Caco-2 (cell line): ENCODE results near the gene DLGAP5. TPM values are rescaled to one million over a fixed set of nuclear protein-coding genes. Genes with fewer than 3 reads are reported as not detected.

Experiments used
- BruUV-seq: library from RNA; stranded (reverse); fragments of 400-500 nt; replicated peaks from 2 replicates; lab custom pipeline; 2021; lab: Mats Ljungman, UMichigan
- CTCF ChIA-PET: fragments of 300-600 bp; sonication (Branson Sonifier 250); formaldehyde crosslinking; loops from one replicate; lab custom pipeline; 2022; ENCODE audit warnings: antibody characterized with exemption; lab: Charles Lee
- POLR2A ChIA-PET: fragments of 300-600 bp; sonication (Branson Sonifier 250); formaldehyde crosslinking; loops from one replicate; lab custom pipeline; 2022; ENCODE audit warnings: antibody characterized with exemption; lab: Charles Lee
- DNase-seq, 2 experiments: peaks; one replicate each; pipeline versions ENCODE4 v3.0.0 to v3.0.0-alpha.2; 2020 to 2022
- H3K27me3 ChIP-seq: replicated peaks from 2 replicates; pipeline ENCODE4 v1.6.0; 2011; ENCODE audit warnings: low read length; ENCODE audit not compliant: control insufficient read depth, insufficient read depth
- H3K36me3 ChIP-seq: 2 replicates; pipeline ENCODE4 v1.5.1; 2011; ENCODE audit warnings: low read length; ENCODE audit not compliant: control insufficient read depth, insufficient read depth
- H3K4me1 ChIP-seq: fragments of 250-450 bp; sonication (Bioruptor Pico); 2 replicates; pipeline ENCODE4 v1.5.1; 2020; ENCODE audit warnings: mild to moderate bottlenecking
- H3K4me3 ChIP-seq: 2 replicates; pipeline ENCODE4 v1.5.1; 2011; ENCODE audit warnings: low read depth, mild to moderate bottlenecking, control low read depth, low read length
- H3K9me3 ChIP-seq: fragments of 250-450 bp; sonication (Bioruptor Pico); 2 replicates; pipeline ENCODE4 v1.5.1; 2020; ENCODE audit warnings: mild to moderate bottlenecking, moderate library complexity
- H3K27ac Mint-ChIP-seq: one replicate; pipeline ENCODE4 v1.8.0; 2022; ENCODE audit warnings: mixed read lengths; ENCODE audit not compliant: unreplicated experiment
- H3K27me3 Mint-ChIP-seq: one replicate; pipeline ENCODE4 v1.8.0; 2022; ENCODE audit warnings: mixed read lengths; ENCODE audit not compliant: insufficient read depth, unreplicated experiment
- H3K36me3 Mint-ChIP-seq: one replicate; pipeline ENCODE4 v1.8.0; 2022; ENCODE audit warnings: mild to moderate bottlenecking, mixed read lengths; ENCODE audit not compliant: insufficient read depth, unreplicated experiment
- H3K4me1 Mint-ChIP-seq: one replicate; pipeline ENCODE4 v1.8.0; 2022; ENCODE audit warnings: low read depth, mixed read lengths; ENCODE audit not compliant: unreplicated experiment
- H3K4me3 Mint-ChIP-seq: one replicate; pipeline ENCODE4 v1.8.0; 2022; ENCODE audit warnings: mild to moderate bottlenecking, moderate library complexity, mixed read lengths; ENCODE audit not compliant: unreplicated experiment
- H3K9me3 Mint-ChIP-seq: one replicate; pipeline ENCODE4 v1.8.0; 2022; ENCODE audit warnings: mixed read lengths; ENCODE audit not compliant: unreplicated experiment
- CTCF ChIP-seq, 2 experiments: fragments of 200-600 bp in 1 of 2; IDR thresholded peaks; 1 replicate in 1 of 2; 2 replicates in 1 of 2; pipeline versions ENCODE4 v1.5.1 to v1.8.0; 2011 to 2022; ENCODE audit warnings: antibody characterized with exemption in 1 of 2, control low read depth in 1 of 2, inconsistent platforms in 1 of 2, low read depth in 1 of 2, low read length in 1 of 2, mild to moderate bottlenecking in 1 of 2, moderate library complexity in 1 of 2; ENCODE audit not compliant: insufficient read depth in 1 of 2, severe bottlenecking in 1 of 2, unreplicated experiment in 1 of 2
- intact Hi-C: fragments of 100-400 bp; cut with micrococcal nuclease; formaldehyde crosslinking; loops from one replicate; pipeline ENCODE4 v1.10.0; 2022; ENCODE audit not compliant: unreplicated experiment
- total RNA-seq: library from RNA; stranded (reverse); gene quantifications from 2 replicates; pipeline ENCODE4 v1.2.3, GENCODE V29; 2022

The DLGAP5 gene
- total RNA-seq, 1 experiment from 2014 or later = 54.1 TPM

- no peaks in the 10 kb centered on the region for H3K36me3 Mint-ChIP-seq
- H3K4me3 Mint-ChIP-seq = no peak overlapping the region
- no peaks in the 10 kb centered on the region for H3K9me3 Mint-ChIP-seq
- no peak overlapping the region for H3K4me3 ChIP-seq
- POLR2A ChIA-PET = no interaction called here
- H3K9me3 ChIP-seq = peaks cover 19% of the 10 kb centered on the region
- no peak overlapping the region for H3K27ac Mint-ChIP-seq
- no TSS peak for BruUV-seq
- peaks cover 19% of the 10 kb centered on the region for H3K4me1 ChIP-seq
- peaks cover 12% of the 10 kb centered on the region for H3K4me1 Mint-ChIP-seq
- CTCF ChIA-PET = no interaction called here
- intact Hi-C loops = no loop called here
- H3K27me3 ChIP-seq = no peaks in the 10 kb centered on the region
- no peaks in the 10 kb centered on the region for H3K36me3 ChIP-seq
- H3K27me3 Mint-ChIP-seq = no peaks in the 10 kb centered on the region
- no peak for DNase-seq
- no peak for TF ChIP-seq CTCF (IDR thresholded peaks at IDR 0.05; ENCODE audit: insufficient read depth in 1 of 2, low read depth in 1 of 2, low read length in 1 of 2, severe bottlenecking in 1 of 2, unreplicated experiment in 1 of 2)
Measured at GRCh38 chr14:55223364-55223763, 32.0 kb upstream of the DLGAP5 start.

GRCh38 chr14:55221968-55222367 lies 30.6 kb upstream of the DLGAP5 start:
- no peak overlapping the region for H3K4me3 Mint-ChIP-seq
- no peak overlapping the region for H3K27ac Mint-ChIP-seq

GRCh38 chr14:55221186-55221585 lies 29.8 kb upstream of the DLGAP5 start:
- no peak for TF ChIP-seq CTCF (IDR thresholded peaks at IDR 0.05; ENCODE audit: insufficient read depth in 1 of 2, low read depth in 1 of 2, low read length in 1 of 2, severe bottlenecking in 1 of 2, unreplicated experiment in 1 of 2)
- Mint-ChIP-seq H3K27ac (no peak overlapping the region), H3K36me3 (no peaks in the 10 kb centered on the region), H3K9me3 (no peaks in the 10 kb centered on the region), H3K4me1 (peaks cover 12% of the 10 kb centered on the region), H3K4me3 (no peak overlapping the region), H3K27me3 (no peaks in the 10 kb centered on the region)
- Histone ChIP-seq H3K9me3 (peaks cover 2% of the 10 kb centered on the region; the same call in 1 of the 2 replicates), H3K4me1 (peaks cover 19% of the 10 kb centered on the region), H3K36me3 (no peaks in the 10 kb centered on the region), H3K4me3 (no peak overlapping the region), H3K27me3 (no peaks in the 10 kb centered on the region)
- intact Hi-C loops = no loop called here
- no TSS peak for BruUV-seq
- ChIA-PET POLR2A (no interaction called here), CTCF (no interaction called here)
- DNase-seq = no peak

More at GRCh38 chr14:55221968-55222367, 30.6 kb upstream of the DLGAP5 start:
- peaks cover 10% of the 10 kb centered on the region for H3K9me3 ChIP-seq
- no TSS peak for BruUV-seq
- H3K36me3 ChIP-seq = no peaks in the 10 kb centered on the region
- no peak overlapping the region for H3K4me3 ChIP-seq
- H3K36me3 Mint-ChIP-seq = no peaks in the 10 kb centered on the region
- H3K27me3 Mint-ChIP-seq = no peaks in the 10 kb centered on the region
- CTCF ChIA-PET = no interaction called here
- peaks cover 12% of the 10 kb centered on the region for H3K4me1 Mint-ChIP-seq
- intact Hi-C loops = no loop called here
- H3K9me3 Mint-ChIP-seq = no peaks in the 10 kb centered on the region
- peak in 1 of 2 experiments; percentile 36 for DNase-seq
- H3K27me3 ChIP-seq = no peaks in the 10 kb centered on the region
- TF ChIP-seq CTCF (IDR thresholded peaks at IDR 0.05; ENCODE audit: insufficient read depth in 1 of 2, low read depth in 1 of 2, low read length in 1 of 2, severe bottlenecking in 1 of 2, unreplicated experiment in 1 of 2) = no peak
- POLR2A ChIA-PET = no interaction called here
- H3K4me1 ChIP-seq = peaks cover 19% of the 10 kb centered on the region
